HCT116 (cell line): ENCODE measurements around the gene LHX8. TPM values are rescaled to one million over a fixed set of nuclear protein-coding genes. Genes with fewer than 3 reads are reported as not detected.

Experiments
- ATAC-seq: fragments of 200-7000 bp; cut with Tn5 transposase; 2 replicates; pipeline ENCODE4 v1.9.1; 2020; ENCODE audit warnings: mild to moderate bottlenecking, moderate library complexity
- BruUV-seq: library from RNA; stranded (reverse); fragments of 400-500 nt; replicated peaks from 2 replicates; lab custom pipeline; 2021; lab: Mats Ljungman, UMichigan
- CTCF ChIA-PET: fragments of 300-600 bp; sonication (Branson Sonifier 250); formaldehyde crosslinking; loops from one replicate; lab custom pipeline; 2021; ENCODE audit warnings: antibody characterized with exemption; lab: Charles Lee
- POLR2A ChIA-PET: fragments of 300-600, 350-600 bp; sonication (Branson Sonifier 250); formaldehyde crosslinking; loops from one replicate; lab custom pipeline; 2021; ENCODE audit warnings: antibody characterized with exemption; lab: Charles Lee
- RAD21 ChIA-PET, 2 experiments: fragments of 300-600 bp; sonication (Branson Sonifier 250); formaldehyde crosslinking; loops; one replicate each; lab custom pipeline; 2023; ENCODE audit warnings: low total read pairs in 2 of 2; ENCODE audit not compliant: uncharacterized antibody in 2 of 2, unreplicated experiment in 2 of 2, low non-redundant PET in 1 of 2; lab: Charles Lee
- DNase-seq: peaks from one replicate; pipeline ENCODE4 v3.0.0-alpha.2; 2010; ENCODE audit warnings: low read depth, low spot score
- H2AFZ ChIP-seq: fragments of 200-600 bp; shearing (Covaris generic), sonication (generic); 2 replicates; pipeline ENCODE4 v1.6.1; 2017; ENCODE audit warnings: low read depth, mixed run types, mixed read lengths, antibody characterized with exemption, low read length; ENCODE audit not compliant: poor library complexity, severe bottlenecking
- H3K27ac ChIP-seq: 2 replicates; pipeline ENCODE4 v1.5.1; 2012; ENCODE audit warnings: low read depth, low read length
- H3K27me3 ChIP-seq: fragments of 200-600 bp; sonication (generic); 2 replicates; pipeline ENCODE4 v1.6.1; 2016; ENCODE audit warnings: mixed run types, low read length, mixed read lengths; ENCODE audit not compliant: insufficient read depth
- H3K36me3 ChIP-seq, 2 experiments: fragments of 200-500 bp in 1 of 2; fragments of 200-600 bp in 1 of 2; sonication (Bioruptor generic) in 1 of 2; sonication (generic) in 1 of 2; 2 replicates each; pipeline versions ENCODE4 v1.5.1 to v1.6.1; 2014 to 2016; ENCODE audit warnings: low read length in 2 of 2, inconsistent platforms in 1 of 2, mixed read lengths in 1 of 2, mixed run types in 1 of 2; ENCODE audit not compliant: insufficient read depth in 2 of 2, control insufficient read depth in 1 of 2
- H3K4me1 ChIP-seq, 2 experiments: fragments of 200-600 bp in 1 of 2; sonication (generic) in 1 of 2; 2 replicates each; pipeline versions ENCODE4 v1.5.1 to v1.6.1; 2012 to 2017; ENCODE audit warnings: low read length in 2 of 2, inconsistent platforms in 1 of 2, mild to moderate bottlenecking in 1 of 2, mixed read lengths in 1 of 2, mixed run types in 1 of 2, moderate library complexity in 1 of 2; ENCODE audit not compliant: insufficient read depth in 2 of 2, control insufficient read depth in 1 of 2
- H3K4me2 ChIP-seq: fragments of 200-600 bp; sonication (generic); 2 replicates; pipeline ENCODE4 v1.6.1; 2017; ENCODE audit warnings: mixed run types, low read length, mixed read lengths
- H3K4me3 ChIP-seq, 2 experiments: fragments of 200-600 bp in 1 of 2; sonication (generic) in 1 of 2; replicated peaks in 1 of 2; 2 replicates each; pipeline ENCODE4 v1.5.1; 2011 to 2016; ENCODE audit warnings: low read length in 2 of 2, control low read depth in 1 of 2, low read depth in 1 of 2, mild to moderate bottlenecking in 1 of 2, mixed read lengths in 1 of 2, mixed run types in 1 of 2
- H3K79me2 ChIP-seq: fragments of 200-600 bp; sonication (generic); 2 replicates; pipeline ENCODE4 v1.6.1; 2017; ENCODE audit warnings: mild to moderate bottlenecking, mixed run types, low read length, moderate library complexity, mixed read lengths; ENCODE audit not compliant: insufficient read depth
- H3K9ac ChIP-seq: fragments of 200-600 bp; sonication (generic); 2 replicates; pipeline ENCODE4 v1.6.1; 2016; ENCODE audit warnings: low read length, mixed read lengths
- H3K9me2 ChIP-seq: fragments of 200-600 bp; sonication (generic), shearing (Covaris generic); 2 replicates; pipeline ENCODE4 v1.6.1; 2017; ENCODE audit warnings: mixed run types, mild to moderate bottlenecking, moderate library complexity; ENCODE audit not compliant: insufficient read depth
- H3K9me3 ChIP-seq, 2 experiments: fragments of 200-500 bp in 1 of 2; fragments of 200-600 bp in 1 of 2; sonication (Bioruptor generic) in 1 of 2; sonication (generic) in 1 of 2; 2 replicates each; pipeline ENCODE4 v1.6.1; 2014 to 2017; ENCODE audit warnings: low read length in 2 of 2, mixed read lengths in 2 of 2, inconsistent platforms in 1 of 2, low read depth in 1 of 2, mild to moderate bottlenecking in 1 of 2, mixed run types in 1 of 2, moderate library complexity in 1 of 2; ENCODE audit not compliant: control insufficient read depth in 1 of 2, insufficient read depth in 1 of 2
- H4K20me1 ChIP-seq: fragments of 200-600 bp; sonication (generic), shearing (Covaris generic); 2 replicates; pipeline ENCODE4 v1.6.1; 2017; ENCODE audit warnings: mixed run types, mild to moderate bottlenecking, moderate library complexity; ENCODE audit not compliant: insufficient read depth
- CBX3 ChIP-seq: IDR thresholded peaks from 2 replicates; pipeline ENCODE4 v1.6.1; 2012; ENCODE audit warnings: low read depth
- CEBPB ChIP-seq: IDR thresholded peaks from 2 replicates; pipeline ENCODE4 v1.6.1; 2012; ENCODE audit warnings: low read depth
- EGR1 ChIP-seq: IDR thresholded peaks from 2 replicates; pipeline ENCODE4 v1.6.1; 2012; ENCODE audit warnings: low read depth
- FOSL1 ChIP-seq: IDR thresholded peaks from 2 replicates; pipeline ENCODE4 v1.6.1; 2012; ENCODE audit warnings: low read depth
- POLR2AphosphoS5 ChIP-seq: IDR thresholded peaks from 2 replicates; pipeline ENCODE4 v1.6.1; 2011; ENCODE audit warnings: mild to moderate bottlenecking, low read depth, low read length, moderate library complexity
- SIN3A ChIP-seq: IDR thresholded peaks from 2 replicates; pipeline ENCODE4 v1.6.1; 2012; ENCODE audit warnings: low read depth
- SP1 ChIP-seq: IDR thresholded peaks from 2 replicates; pipeline ENCODE4 v1.6.1; 2012; ENCODE audit warnings: low read depth
- SRF ChIP-seq: IDR thresholded peaks from 2 replicates; pipeline ENCODE4 v1.6.1; 2012; ENCODE audit warnings: low read depth
- TCF7L2 ChIP-seq: IDR thresholded peaks from 2 replicates; pipeline ENCODE4 v1.7.0; 2011; ENCODE audit warnings: borderline replicate concordance, inconsistent platforms; ENCODE audit not compliant: insufficient read depth, insufficient read length; ENCODE audit errors: extremely low read depth
- YY1 ChIP-seq: IDR thresholded peaks from 2 replicates; pipeline ENCODE4 v1.6.1; 2011; ENCODE audit warnings: low read length, low read depth, moderate library complexity, mild to moderate bottlenecking; ENCODE audit not compliant: insufficient replicate concordance; ENCODE audit errors: extremely low read depth
- intact Hi-C: fragments of 100-400 bp; cut with micrococcal nuclease; formaldehyde crosslinking; loops from 2 replicates; pipeline ENCODE4 v1.10.0; 2022
- total RNA-seq: library from RNA; stranded (reverse); gene quantifications from one replicate; pipeline ENCODE4 v1.2.1, GENCODE V29; 2021; ENCODE audit not compliant: unreplicated experiment
- TF ChIP-seq, protein P1 (sequence below): IDR thresholded peaks from 2 replicates; pipeline ENCODE4 v1.6.1; 2012
- TF ChIP-seq, protein P2 (sequence below): IDR thresholded peaks from 2 replicates; pipeline ENCODE4 v1.6.1; 2012

Gene LHX8
- total RNA-seq, 1 experiment from 2014 or later = not detected

DNA sequence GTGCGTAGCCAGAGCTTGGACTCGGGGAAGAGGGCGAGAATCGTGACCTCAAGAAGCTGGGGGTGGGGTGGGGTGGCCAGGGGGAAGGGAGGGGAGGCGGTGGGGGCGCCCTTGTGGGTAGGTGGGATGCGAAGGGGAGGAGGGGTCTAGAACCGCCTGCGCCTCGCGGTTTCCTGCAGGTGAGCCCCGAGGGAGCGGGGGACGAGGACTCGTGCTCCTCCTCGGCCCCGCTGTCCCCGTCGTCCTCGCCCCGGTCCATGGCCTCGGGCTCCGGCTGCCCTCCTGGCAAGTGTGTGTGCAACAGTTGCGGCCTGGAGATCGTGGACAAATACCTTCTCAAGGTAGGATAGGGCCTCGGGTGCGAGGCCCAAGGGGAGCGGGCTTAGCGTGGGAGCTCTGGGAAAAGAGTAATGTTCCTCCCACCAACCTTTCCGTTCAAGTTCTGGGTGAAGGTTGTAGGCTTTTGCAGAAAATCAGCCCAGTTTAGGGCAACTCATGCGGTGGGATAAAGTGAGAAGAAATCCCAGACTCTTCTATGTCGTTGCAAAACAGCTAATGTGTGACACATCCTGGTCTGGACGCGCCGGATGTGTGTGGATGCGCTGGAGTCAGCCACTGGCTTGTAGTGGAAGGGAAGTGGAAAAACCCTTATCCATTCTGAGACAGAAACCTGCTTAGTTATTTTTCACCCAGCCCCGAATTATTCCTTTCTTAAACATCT lies 2.9 kb downstream of the LHX8 start:
- H3K9ac ChIP-seq = no peak overlapping the region
- TF ChIP-seq TCF7L2 = no peak
- no peak for TF ChIP-seq POLR2AphosphoS5
- no peak for TF ChIP-seq EGR1
- TF ChIP-seq FOSL1 = no peak
- no peak for TF ChIP-seq SP1
- TF ChIP-seq YY1 = no peak
- TF ChIP-seq, protein P1, sequence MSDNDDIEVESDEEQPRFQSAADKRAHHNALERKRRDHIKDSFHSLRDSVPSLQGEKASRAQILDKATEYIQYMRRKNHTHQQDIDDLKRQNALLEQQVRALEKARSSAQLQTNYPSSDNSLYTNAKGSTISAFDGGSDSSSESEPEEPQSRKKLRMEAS = no peak
- no peak for TF ChIP-seq SIN3A
- no peak for TF ChIP-seq SRF
- TF ChIP-seq, all 23 proteins: peak for 0
- no peak overlapping the region for H3K4me3 ChIP-seq
- ATAC-seq (no peak), DNase-seq (no peak)
- POLR2A ChIA-PET = no interaction called here
- intact Hi-C loops = no loop called here
- H3K4me2 ChIP-seq = no peak overlapping the region
- no peaks in the 10 kb centered on the region for H3K4me1 ChIP-seq
- BruUV-seq = no TSS peak
- no peaks in the 10 kb centered on the region for H3K9me3 ChIP-seq
- no peak overlapping the region for H3K27ac ChIP-seq
- no peaks in the 10 kb centered on the region for H3K79me2 ChIP-seq
- H3K36me3 ChIP-seq = no peaks in the 10 kb centered on the region
- no peaks in the 10 kb centered on the region for H3K9me2 ChIP-seq
- CTCF ChIA-PET = no interaction called here
- no peaks in the 10 kb centered on the region for H4K20me1 ChIP-seq
- H3K27me3 ChIP-seq = peaks cover 22% of the 10 kb centered on the region
- H2AFZ ChIP-seq = no peak overlapping the region
- RAD21 ChIA-PET = no interaction called here

DNA sequence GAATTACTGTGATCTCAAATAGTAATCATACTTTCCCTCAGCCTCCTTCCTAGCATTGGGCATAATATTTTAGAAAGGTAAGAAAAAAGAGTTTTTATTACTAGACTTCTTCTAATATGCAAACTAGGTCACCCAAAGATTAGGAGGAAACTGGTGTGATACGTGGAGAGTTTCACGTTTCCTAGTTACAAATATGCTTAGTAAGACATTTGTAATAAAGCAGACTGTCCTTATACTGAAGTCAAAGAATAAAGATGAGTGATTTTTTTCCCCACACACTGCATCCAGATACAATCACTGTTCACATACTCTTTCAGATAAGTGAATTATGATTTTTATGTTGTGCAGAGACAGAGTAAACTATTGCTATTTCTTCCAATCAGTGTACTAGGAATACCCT lies 17.9 kb downstream of the LHX8 start:
- ATAC-seq (no peak), DNase-seq (no peak)
- ChIA-PET RAD21 (interaction anchor here in 1 of 2 experiments (0.6 kb wide), 1 partner anchor 463 kb away, joined by 3 read pairs; no protein-coding TSS in a partner anchor), POLR2A (no interaction called here), CTCF (no interaction called here)
- H3K9me3 ChIP-seq = no peaks in the 10 kb centered on the region
- no peak overlapping the region for H2AFZ ChIP-seq
- TF ChIP-seq TCF7L2 (no peak), CBX3 (no peak), SRF (no peak), SIN3A (no peak), CEBPB (no peak), SP1 (no peak)
- TF ChIP-seq, protein P2, sequence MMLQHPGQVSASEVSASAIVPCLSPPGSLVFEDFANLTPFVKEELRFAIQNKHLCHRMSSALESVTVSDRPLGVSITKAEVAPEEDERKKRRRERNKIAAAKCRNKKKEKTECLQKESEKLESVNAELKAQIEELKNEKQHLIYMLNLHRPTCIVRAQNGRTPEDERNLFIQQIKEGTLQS = no peak
- no peaks in the 10 kb centered on the region for H3K79me2 ChIP-seq
- BruUV-seq = no TSS peak
- H3K27ac ChIP-seq = no peak overlapping the region
- no peaks in the 10 kb centered on the region for H3K36me3 ChIP-seq
- no peaks in the 10 kb centered on the region for H4K20me1 ChIP-seq
- no peak overlapping the region for H3K4me2 ChIP-seq
- H3K4me1 ChIP-seq = no peaks in the 10 kb centered on the region
- H3K9me2 ChIP-seq = no peaks in the 10 kb centered on the region
- H3K27me3 ChIP-seq = peaks cover 54% of the 10 kb centered on the region
- no peak overlapping the region for H3K9ac ChIP-seq
- intact Hi-C loops = no loop called here
- H3K4me3 ChIP-seq = no peak overlapping the region
